PFSK-1 (cell line): ENCODE data around the gene TNNT1.

Experiments
- FOXP2 ChIP-seq: optimal IDR thresholded peaks from 2 replicates; pipeline ENCODE3; 2011; ENCODE audit warnings: borderline replicate concordance, control low read depth, inconsistent platforms; ENCODE audit not compliant: insufficient read depth; ENCODE audit errors: extremely low read length, extremely low read depth
- POLR2AphosphoS5 ChIP-seq: IDR thresholded peaks from 2 replicates; pipeline ENCODE4 v1.6.1; 2012; ENCODE audit warnings: low read depth, mild to moderate bottlenecking, control low read depth, low read length, moderate library complexity
- REST ChIP-seq, 2 experiments: IDR thresholded peaks; 2 replicates each; pipeline versions ENCODE4 v1.6.1 to v1.8.0; 2011 to 2012; ENCODE audit warnings: low read depth in 2 of 2, low read length in 2 of 2, control low read depth in 1 of 2, inconsistent platforms in 1 of 2, mild to moderate bottlenecking in 1 of 2, moderate library complexity in 1 of 2; ENCODE audit not compliant: insufficient read depth in 1 of 2
- SIN3A ChIP-seq: IDR thresholded peaks from 2 replicates; pipeline ENCODE4 v1.6.1; 2012; ENCODE audit warnings: mild to moderate bottlenecking, low read length, moderate library complexity, borderline replicate concordance; ENCODE audit not compliant: insufficient read depth
- TAF1 ChIP-seq: IDR thresholded peaks from 2 replicates; pipeline ENCODE4 v1.6.1; 2012; ENCODE audit warnings: low read length, control low read depth, borderline replicate concordance; ENCODE audit not compliant: insufficient read depth

Gene TNNT1

GRCh38 chr19:55133639-55134444, 15.2 kb downstream of the TNNT1 start:
- TF ChIP-seq REST (IDR thresholded peaks at IDR 0.05; ENCODE audit: insufficient read depth in 1 of 2, low read depth in 2 of 2, low read length in 2 of 2) (no peak), SIN3A (no peak), TAF1 (no peak), POLR2AphosphoS5 (no peak), FOXP2 (no peak)

GRCh38 chr19:55132453-55133129, 16.4 kb downstream of the TNNT1 start:
- TF ChIP-seq POLR2AphosphoS5 = no peak
- no peak for TF ChIP-seq FOXP2
- TF ChIP-seq REST (IDR thresholded peaks at IDR 0.05; ENCODE audit: insufficient read depth in 1 of 2, low read depth in 2 of 2, low read length in 2 of 2) = no peak
- TF ChIP-seq TAF1 = no peak
- no peak for TF ChIP-seq SIN3A

GRCh38 chr19:55131421-55131820, 17.6 kb downstream of the TNNT1 start:
- TF ChIP-seq POLR2AphosphoS5 = no peak
- no peak for TF ChIP-seq SIN3A
- TF ChIP-seq FOXP2 = no peak
- TF ChIP-seq TAF1 = no peak
- TF ChIP-seq REST (IDR thresholded peaks at IDR 0.05; ENCODE audit: insufficient read depth in 1 of 2, low read depth in 2 of 2, low read length in 2 of 2) = no peak

GRCh38 chr19:55119053-55119452, 30.0 kb downstream of the TNNT1 start:
- TF ChIP-seq TAF1 = no peak
- no peak for TF ChIP-seq REST (IDR thresholded peaks at IDR 0.05; ENCODE audit: insufficient read depth in 1 of 2, low read depth in 2 of 2, low read length in 2 of 2)
- no peak for TF ChIP-seq FOXP2
- TF ChIP-seq POLR2AphosphoS5 = no peak
- TF ChIP-seq SIN3A = no peak
